DLD1 (cell line): ENCODE measurements around the gene CLPTM1L.

ENCODE experiments used
- in situ Hi-C: cut with HindIII; loops from 2 replicates; pipeline ENCODE4 v1.10.0; 2017; ENCODE audit warnings: low sequenced_read_pairs

The CLPTM1L gene

GRCh38 chr5:1316588-1317340 lies 28.1 kb downstream of the CLPTM1L start:
- in situ Hi-C loops, result loop anchor here (10.0 kb wide), 1 partner anchor 92 kb away; the partner anchor contains the start of gene SLC6A18

- in situ Hi-C loops, result loop anchor here (10.0 kb wide), 1 partner anchor 91 kb away; the partner anchor contains the start of gene SLC6A18
Measured at GRCh38 chr5:1315709-1316587, 29.0 kb downstream of the CLPTM1L start.

- in situ Hi-C loops, result loop anchor here (10.0 kb wide), 1 partner anchor 90 kb away; the partner anchor contains the start of gene SLC6A18
Measured at GRCh38 chr5:1315018-1315708, 29.7 kb downstream of the CLPTM1L start.

GRCh38 chr5:1314564-1314982 lies 30.3 kb downstream of the CLPTM1L start:
- in situ Hi-C loops, result loop anchor here (10.0 kb wide), 1 partner anchor 90 kb away; the partner anchor contains the start of gene SLC6A18

GRCh38 chr5:1312993-1313833 lies 31.7 kb downstream of the CLPTM1L start:
- in situ Hi-C loops, result loop anchor here (10.0 kb wide), 1 partner anchor 88 kb away; the partner anchor contains the start of gene SLC6A18

- in situ Hi-C loops, result loop anchor here (10.0 kb wide), 1 partner anchor 87 kb away; the partner anchor contains the start of gene SLC6A18
Measured at GRCh38 chr5:1312206-1312605, 32.7 kb downstream of the CLPTM1L start.

- in situ Hi-C loops, result loop anchor here (10.0 kb wide), 1 partner anchor 87 kb away; the partner anchor contains the start of gene SLC6A18
Measured at GRCh38 chr5:1311439-1312055, 33.4 kb downstream of the CLPTM1L start.

GRCh38 chr5:1310118-1310517 lies 34.8 kb downstream of the CLPTM1L start:
- in situ Hi-C loops, result loop anchor here (10.0 kb wide), 1 partner anchor 85 kb away; the partner anchor contains the start of gene SLC6A18

- in situ Hi-C loops, result no loop called here
Measured at GRCh38 chr5:1304033-1304432, 40.9 kb downstream of the CLPTM1L start.

- in situ Hi-C loops, result no loop called here
Measured at GRCh38 chr5:1302258-1302657, 42.6 kb downstream of the CLPTM1L start.

GRCh38 chr5:1300581-1301083 lies 44.3 kb downstream of the CLPTM1L start:
- in situ Hi-C loops, result no loop called here

GRCh38 chr5:1299961-1300360 lies 44.9 kb downstream of the CLPTM1L start:
- in situ Hi-C loops, result no loop called here

GRCh38 chr5:1299511-1299850 lies 45.4 kb downstream of the CLPTM1L start:
- in situ Hi-C loops, result no loop called here

GRCh38 chr5:1298723-1299510 lies 46.0 kb downstream of the CLPTM1L start:
- in situ Hi-C loops, result no loop called here

GRCh38 chr5:1298067-1298551 lies 46.8 kb downstream of the CLPTM1L start:
- in situ Hi-C loops, result no loop called here

GRCh38 chr5:1297243-1297642 lies 47.7 kb downstream of the CLPTM1L start:
- in situ Hi-C loops, result no loop called here

GRCh38 chr5:1295650-1296037 lies 49.3 kb downstream of the CLPTM1L start:
- in situ Hi-C loops, result no loop called here
